CMK (cell line): Measurements from ENCODE around the gene SNED1.

Experiments
- DNase-seq: peaks from one replicate; pipeline ENCODE4 v3.0.0-alpha.2; 2010; ENCODE audit warnings: low read depth

SNED1 gene

GRCh38 chr2:241068136-241068941, 69.9 kb downstream of the SNED1 start:
- DNase-seq: no peak

- DNase-seq: no peak
Measured at GRCh38 chr2:241068942-241069810, 70.8 kb downstream of the SNED1 start.

- DNase-seq: no peak
Measured at GRCh38 chr2:241069821-241070281, 71.4 kb downstream of the SNED1 start.

- DNase-seq: no peak
Measured at GRCh38 chr2:241070361-241070760, 71.9 kb downstream of the SNED1 start.

DNA sequence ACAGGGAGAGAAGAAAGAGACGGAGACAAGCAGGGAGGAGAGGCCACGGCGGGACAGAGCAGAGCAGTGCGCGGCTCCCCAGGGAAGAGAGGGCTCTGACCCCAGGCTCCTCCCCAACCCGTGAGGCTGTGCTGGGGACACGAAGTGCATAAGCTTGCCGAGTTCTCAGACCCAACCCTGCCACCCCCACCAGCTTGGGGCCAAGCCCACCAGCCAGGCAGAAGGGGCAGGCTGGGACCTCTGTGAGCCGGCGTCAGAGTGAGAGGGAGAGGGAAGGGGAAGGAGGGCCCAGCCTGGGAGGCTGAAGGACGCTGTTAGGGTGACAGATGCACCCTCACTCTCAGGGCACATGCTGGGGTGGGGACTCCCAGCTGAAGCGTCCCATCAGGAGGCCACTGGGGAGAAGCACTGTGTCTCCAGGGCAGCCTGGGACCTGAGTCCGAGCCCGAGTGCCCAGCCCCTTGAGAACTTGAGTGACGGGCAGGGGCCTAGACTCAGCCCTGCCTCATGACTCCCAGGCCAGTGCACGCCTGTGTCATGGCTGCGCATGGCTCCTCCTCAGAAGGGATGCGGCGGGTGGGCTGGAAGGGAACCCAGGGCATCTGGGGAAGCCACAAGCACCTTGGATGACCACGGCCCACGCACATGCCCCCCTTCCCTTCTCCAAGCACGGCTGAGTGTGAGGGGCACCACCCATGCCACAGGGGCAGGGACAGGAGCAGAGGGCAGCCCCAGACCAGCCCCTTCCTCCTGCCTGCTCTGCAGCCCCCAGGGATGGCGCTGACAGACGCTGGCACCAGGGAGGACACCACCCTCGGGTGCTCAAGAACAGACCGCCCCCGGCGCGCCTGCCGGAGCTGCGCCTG, 72.6 kb downstream of the SNED1 start:
- DNase-seq: no peak

DNA sequence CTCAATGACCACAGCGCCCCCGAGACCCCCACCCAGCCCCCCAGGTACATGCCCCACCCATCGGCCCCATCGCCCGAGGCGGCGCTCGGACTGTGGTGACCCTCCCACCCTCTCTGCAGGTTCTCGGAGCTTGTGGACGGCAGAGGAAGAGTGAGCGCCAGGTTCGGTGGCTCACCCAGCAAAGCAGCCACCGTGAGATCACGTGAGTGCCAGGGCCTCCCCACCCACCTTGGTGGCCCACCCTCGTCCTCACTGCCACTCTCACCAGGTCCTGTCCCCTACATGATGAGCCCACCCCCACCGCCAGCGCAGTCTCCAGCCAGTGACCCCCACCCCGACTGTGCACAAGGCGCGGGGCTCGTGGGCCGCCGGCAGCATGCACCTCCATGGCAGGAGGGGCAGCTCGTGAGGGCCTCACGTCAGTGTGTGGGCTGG, 73.3 kb downstream of the SNED1 start:
- DNase-seq: no peak

- DNase-seq: no peak
Measured at GRCh38 chr2:241072151-241072550, 73.7 kb downstream of the SNED1 start.

GRCh38 chr2:241072553-241073165, 74.2 kb downstream of the SNED1 start:
- DNase-seq: no peak

- DNase-seq: no peak
Measured at GRCh38 chr2:241073166-241074064, 75.0 kb downstream of the SNED1 start.

DNA sequence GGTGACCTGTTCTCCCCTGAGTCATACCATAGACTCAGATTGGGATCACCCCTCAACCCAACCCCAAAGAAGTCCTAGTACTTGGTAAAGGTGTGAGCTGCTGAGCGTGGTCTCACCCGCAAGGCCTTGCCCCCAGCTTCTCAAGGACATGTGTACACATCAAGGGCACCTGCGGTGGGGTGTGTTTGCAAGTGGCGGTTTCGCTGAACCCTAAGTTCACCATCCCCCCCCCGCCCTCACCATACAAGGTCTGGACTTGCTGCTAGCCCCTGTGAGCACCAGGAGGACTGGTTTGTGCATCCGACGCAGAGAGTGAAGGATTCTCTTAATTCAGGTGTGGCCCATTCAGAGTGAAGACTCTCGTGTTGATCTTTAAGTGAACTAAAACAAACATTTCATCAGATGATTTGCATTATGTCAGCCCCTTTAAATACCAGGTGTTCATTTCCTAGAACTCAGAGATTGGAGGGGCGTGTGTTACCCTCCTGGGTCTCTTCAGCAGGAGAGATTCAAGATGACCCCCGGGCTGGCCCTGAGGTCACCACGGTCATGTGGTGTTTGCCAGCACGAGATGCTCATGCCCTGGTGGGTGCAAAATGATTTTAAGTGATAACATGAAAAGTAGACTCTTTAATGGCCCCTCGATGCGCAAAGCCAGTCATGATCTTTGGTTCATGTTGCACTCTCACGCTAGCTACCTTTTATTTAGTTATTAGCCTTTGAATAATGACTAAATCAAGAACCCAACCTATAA, 75.8 kb downstream of the SNED1 start:
- no peak for DNase-seq

GRCh38 chr2:241074901-241075540, 76.6 kb downstream of the SNED1 start:
- no peak for DNase-seq

GRCh38 chr2:241080405-241081189, 82.2 kb downstream of the SNED1 start:
- no peak for DNase-seq

GRCh38 chr2:241081190-241081642, 82.8 kb downstream of the SNED1 start:
- DNase-seq: no peak

GRCh38 chr2:241081643-241082340, 83.4 kb downstream of the SNED1 start:
- DNase-seq: no peak

DNA sequence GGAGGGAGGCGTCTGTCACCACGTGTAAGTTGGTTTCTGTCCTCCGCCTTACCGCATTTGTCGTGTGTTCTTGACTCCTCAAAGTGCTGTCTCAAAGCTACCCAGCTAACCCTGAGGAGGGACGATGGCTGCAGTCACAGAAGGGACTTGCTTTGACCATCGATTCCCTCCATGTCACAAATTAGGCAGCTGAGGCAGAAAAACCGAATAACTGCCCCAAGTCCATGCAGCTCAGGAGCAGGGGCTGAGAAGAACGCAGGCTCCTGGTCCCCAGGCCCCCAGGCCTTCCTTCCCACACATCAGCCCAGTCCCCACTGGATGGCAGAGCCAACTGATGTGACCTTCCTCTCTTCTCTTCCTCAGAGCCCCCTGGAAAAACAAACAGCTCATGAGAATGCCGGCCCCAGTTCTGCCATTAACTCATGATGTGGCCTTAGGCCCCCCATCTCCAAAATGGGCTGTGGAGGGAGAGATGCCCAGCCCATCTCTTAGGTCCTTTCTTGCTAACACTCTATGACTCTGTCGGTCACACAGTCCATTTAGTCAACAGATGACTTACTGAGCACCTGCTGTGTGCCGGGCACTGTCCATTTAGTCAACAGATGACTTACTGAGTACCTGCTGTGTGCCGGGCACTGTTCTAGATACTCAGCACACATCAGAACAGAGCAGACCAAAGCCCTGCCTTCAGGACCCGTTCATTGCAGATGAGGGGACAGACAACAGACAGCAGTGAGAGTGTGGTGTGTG, 84.1 kb downstream of the SNED1 start:
- no peak for DNase-seq

DNA sequence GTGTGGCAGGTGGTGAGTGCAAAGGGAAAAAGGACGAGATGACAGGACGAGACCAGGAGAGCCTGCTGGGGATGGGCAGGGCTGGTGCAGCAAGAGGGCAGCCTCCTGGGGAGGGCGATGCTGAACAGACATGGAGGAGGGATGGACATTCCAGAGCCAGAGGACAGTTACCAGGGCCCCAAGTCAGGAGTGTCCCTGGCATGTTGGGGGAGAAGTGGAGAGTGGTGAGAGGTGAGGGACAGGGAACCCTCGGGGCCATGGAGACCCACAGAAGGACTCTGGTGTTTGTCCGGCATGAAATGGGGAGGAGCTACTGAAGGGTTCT, 84.6 kb downstream of the SNED1 start:
- no peak for DNase-seq

DNA sequence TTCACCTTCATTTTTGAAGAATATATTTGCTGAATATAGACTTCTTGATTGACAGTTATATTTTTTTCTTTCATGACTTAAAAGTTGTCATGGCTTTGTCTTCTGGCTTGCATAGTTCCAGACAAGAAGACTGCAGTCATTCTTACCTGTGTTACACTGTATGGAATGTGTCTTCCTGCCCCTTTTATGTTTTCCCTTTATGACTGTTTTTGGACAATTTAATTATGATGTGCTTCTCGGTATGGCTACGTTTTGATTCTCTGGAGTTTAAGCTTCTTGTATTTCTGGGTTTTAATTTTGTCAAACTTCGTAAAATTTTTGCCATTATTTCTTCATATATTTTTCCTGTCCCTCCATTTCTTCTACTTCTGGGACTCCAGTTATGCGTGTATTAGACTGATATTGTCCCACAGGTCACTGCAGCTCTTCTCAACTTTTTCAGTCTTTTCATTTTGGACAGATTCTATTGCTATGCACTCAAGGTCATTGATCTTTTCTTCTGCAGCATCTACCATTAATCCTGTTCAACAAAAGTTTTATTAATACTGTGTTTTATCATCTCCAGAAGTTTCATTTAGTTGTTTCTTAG, 86.5 kb downstream of the SNED1 start:
- DNase-seq: no peak
